PFSK-1 (cell line): ENCODE data around the gene SBF1.

Experiments
- POLR2AphosphoS5 ChIP-seq: IDR thresholded peaks from 2 replicates; pipeline ENCODE4 v1.6.1; 2012; ENCODE audit warnings: low read depth, mild to moderate bottlenecking, control low read depth, low read length, moderate library complexity
- REST ChIP-seq, 2 experiments: IDR thresholded peaks; 2 replicates each; pipeline versions ENCODE4 v1.6.1 to v1.8.0; 2011 to 2012; ENCODE audit warnings: low read depth in 2 of 2, low read length in 2 of 2, control low read depth in 1 of 2, inconsistent platforms in 1 of 2, mild to moderate bottlenecking in 1 of 2, moderate library complexity in 1 of 2; ENCODE audit not compliant: insufficient read depth in 1 of 2
- SIN3A ChIP-seq: IDR thresholded peaks from 2 replicates; pipeline ENCODE4 v1.6.1; 2012; ENCODE audit warnings: mild to moderate bottlenecking, low read length, moderate library complexity, borderline replicate concordance; ENCODE audit not compliant: insufficient read depth
- TAF1 ChIP-seq: IDR thresholded peaks from 2 replicates; pipeline ENCODE4 v1.6.1; 2012; ENCODE audit warnings: low read length, control low read depth, borderline replicate concordance; ENCODE audit not compliant: insufficient read depth

GRCh38 chr22:50481440-50482106 is 6.7 kb upstream of the SBF1 start, which contains the start of gene ADM2:
- TF ChIP-seq REST (IDR thresholded peaks at IDR 0.05; ENCODE audit: insufficient read depth in 1 of 2, low read depth in 2 of 2, low read length in 2 of 2) (no peak), POLR2AphosphoS5 (no peak), TAF1 (no peak), SIN3A (no peak)
